HG02884 (cell line): ENCODE measurements around the gene RIMBP3B.
"Not testable (repeated sequence)": the region's sequence is repeated elsewhere in the genome, so short reads cannot be mapped to it uniquely, and the experiment has no call there.

Experiments
- ATAC-seq: cut with Tn5 transposase; IDR thresholded peaks from one replicate; pipeline ENCODE4 v1.9.1; 2021; ENCODE audit warnings: mild to moderate bottlenecking, moderate library complexity; ENCODE audit not compliant: unreplicated experiment

Gene RIMBP3B

DNA sequence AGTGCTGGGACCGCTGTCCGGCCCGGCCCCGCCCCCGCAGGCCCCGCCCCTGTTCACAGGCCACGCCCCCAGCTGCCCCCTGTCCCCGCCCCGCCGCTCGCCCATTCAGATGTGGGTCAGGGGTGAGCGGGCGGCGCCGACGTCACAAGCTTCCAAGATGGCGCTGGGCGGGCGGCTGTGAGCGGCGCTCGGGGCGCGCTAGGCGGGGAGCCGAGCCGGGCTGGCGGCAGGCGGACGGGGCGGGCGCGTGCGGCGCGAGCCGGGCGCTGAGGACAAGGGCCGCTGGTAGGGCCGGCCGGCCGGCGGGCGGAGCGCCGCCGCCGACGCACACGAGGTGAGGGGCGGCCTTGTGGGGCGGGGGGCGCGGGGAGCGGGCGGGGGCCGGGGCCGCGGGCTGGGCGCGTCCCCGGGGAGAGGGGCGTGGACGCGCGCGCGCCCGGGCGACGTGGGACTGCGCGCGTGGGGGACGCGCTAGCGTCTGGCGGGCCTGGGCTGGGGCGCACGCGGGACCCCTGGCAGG is 33.7 kb downstream of the RIMBP3B start, which contains the start of gene HIC2:
HIC2 (plus strand) TSS at position 145 of the 520 bp plus-strand sequence. CDS start 25,461 bp downstream, outside the sequence.
- not testable (repeated sequence) for ATAC-seq

DNA sequence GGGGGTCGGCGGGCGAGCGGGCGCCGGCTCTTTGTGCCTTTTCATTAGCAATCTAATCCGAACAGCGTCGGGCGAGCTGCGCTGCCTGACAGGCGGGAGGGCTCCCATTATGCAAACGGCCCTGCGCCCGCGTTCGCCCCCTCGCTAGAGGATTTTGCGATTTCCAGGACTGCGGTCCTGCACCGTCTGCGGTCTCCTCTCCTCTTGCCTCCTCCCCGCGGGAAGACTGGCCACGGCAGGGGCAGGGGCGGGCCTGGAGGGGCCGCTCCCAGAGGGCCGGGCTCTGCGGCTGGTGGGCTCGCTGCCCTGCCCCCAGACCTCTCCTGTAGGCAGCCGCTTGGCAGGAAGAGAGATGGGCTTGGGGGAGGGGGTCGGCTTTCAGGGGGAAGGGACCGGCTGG is 34.3 kb downstream of the RIMBP3B start:
- not testable (repeated sequence) for ATAC-seq

DNA sequence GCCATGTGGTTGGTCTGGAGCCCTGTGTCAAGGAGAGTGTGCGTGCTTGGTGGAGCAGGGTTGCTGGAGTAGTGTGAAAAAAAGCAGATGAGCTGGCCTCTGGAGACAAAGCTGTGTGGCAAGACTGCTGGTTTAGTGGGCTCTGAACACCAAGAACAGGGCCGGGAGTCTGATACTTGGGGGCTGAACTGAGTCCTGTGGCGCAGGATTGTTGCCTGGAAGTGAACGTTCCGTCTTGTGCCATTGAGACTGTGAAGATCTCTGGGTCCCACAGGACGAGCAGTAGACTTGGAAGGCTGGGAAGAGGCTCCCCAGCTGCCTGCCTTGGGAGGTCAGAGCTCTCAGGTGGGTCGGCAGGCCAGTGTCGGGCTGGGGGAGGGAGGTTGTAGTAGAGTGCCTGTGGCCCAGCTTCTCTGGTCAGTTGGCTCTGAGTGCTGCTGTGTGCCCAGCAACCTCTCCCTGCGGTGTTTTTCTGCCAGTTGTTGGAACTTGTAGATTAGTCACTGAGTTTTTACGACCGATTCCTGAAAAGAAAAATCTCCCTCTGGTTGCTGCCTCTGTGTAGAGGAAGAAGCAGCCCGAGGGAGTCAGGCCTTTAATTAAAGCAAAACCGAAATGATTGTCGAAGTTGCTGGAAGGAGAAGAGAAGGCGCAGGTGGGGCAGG is 35.6 kb downstream of the RIMBP3B start:
- ATAC-seq, result not testable (repeated sequence)

- ATAC-seq, result not testable (repeated sequence)
Observed at GRCh38 chr22:21420180-21420763, 36.7 kb downstream of the RIMBP3B start.

- ATAC-seq, result not testable (repeated sequence)
Observed at GRCh38 chr22:21424084-21424709, 40.6 kb downstream of the RIMBP3B start.

DNA sequence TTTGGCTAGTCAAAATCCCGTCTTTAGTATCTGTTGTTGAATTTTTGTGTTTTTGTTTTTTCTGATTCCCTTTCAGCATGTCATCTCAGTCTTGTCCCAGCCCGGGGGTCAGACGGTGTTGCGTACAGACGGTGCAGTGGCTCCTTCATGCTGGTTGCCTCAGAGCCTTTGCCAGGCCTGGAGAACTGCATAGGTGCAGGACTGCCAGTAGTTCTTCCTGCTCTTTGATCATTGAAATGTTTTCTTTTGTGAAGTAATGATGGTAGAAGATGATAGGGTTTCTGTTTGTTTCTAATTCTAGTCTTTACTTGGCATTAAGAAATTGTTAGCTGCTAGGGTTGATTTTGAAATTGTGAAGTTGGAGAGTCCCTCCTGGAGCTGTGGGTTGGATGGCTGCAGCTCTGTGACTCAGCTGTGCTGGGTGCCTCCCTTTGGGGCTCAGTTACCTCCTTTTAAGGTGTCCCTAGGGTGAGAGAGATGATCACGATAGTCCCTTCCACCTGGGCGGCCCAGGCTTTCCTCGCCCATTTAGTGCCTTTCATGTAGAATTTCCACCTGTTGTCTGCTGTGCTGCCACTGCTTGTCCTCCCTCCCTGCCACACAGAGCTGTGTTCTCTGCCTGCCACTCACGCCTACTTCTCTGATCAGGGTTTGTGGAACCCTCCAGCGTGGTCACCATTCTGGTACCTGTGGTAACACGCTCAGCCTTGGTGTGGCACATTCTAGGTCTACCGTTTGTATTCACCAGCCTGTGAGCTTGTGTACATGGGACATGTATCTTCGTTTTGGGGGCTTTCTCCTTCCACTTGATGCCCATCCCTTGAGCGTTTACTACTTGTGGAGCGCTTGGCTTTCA is 51.1 kb downstream of the RIMBP3B start:
- not testable (repeated sequence) for ATAC-seq

DNA sequence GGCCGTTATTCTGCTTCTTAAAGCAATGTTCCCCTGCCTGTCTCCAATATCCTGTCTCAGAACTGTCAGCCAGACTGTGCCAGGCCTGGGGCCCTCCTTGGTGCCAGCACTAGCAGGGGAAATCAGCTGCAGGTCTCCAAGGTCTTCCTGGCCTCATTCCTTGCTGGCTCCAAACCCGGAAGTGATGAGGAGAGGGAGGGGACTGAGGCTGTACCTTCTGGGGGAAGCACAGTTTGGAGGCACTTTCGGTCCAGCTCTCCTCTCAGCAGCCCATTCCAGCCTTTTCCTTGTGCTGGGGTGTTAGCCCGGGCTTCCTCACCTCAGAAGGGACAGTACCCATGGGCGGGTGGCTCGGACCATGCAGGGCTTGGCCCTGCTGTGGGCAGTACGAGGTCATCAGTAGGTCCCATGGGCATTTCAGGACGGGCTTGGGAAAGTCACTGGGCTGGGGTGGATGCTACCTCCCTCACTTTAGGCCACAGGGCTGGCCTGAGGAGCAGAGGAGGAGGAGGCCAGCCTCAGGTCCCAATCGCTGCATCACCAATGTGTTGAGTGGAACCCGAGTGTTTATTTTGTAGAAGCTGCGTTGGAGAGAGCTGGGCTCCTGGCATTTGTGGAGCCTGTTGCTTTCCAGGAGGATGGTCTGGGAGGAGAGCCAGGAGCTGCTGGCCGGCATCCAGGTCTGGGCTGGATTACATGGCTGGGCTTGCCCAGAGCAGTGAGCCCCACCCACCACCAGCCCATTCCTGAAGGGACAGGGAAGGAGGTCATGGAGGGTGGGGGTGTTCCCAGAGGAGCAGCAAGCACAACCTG is 52.7 kb downstream of the RIMBP3B start:
- not testable (repeated sequence) for ATAC-seq

GRCh38 chr22:21438013-21438412 is 54.5 kb downstream of the RIMBP3B start:
- ATAC-seq, result not testable (repeated sequence)
